K562 (cell line): Measurements from ENCODE around the gene RGR. TPM values are rescaled to one million over a fixed set of nuclear protein-coding genes. Genes with fewer than 3 reads are reported as not detected.

ENCODE experiments used
- ATAC-seq: fragments of 200-7000 bp; cut with Tn5 transposase; 3 replicates; pipeline ENCODE4 v1.9.1; 2020; ENCODE audit warnings: moderate library complexity
- BruUV-seq: library from RNA; stranded (reverse); fragments of 400-500 nt; replicated peaks from 2 replicates; lab custom pipeline; 2021; lab: Mats Ljungman, UMichigan
- CTCF ChIA-PET: fragments of 300-600 bp; formaldehyde crosslinking; extraction: SDS; loops from one replicate; lab custom pipeline; 2021; ENCODE audit warnings: low intra/inter-chr PET ratio; lab: Yijun Ruan, JAX
- POLR2A ChIA-PET: fragments of 300-600, 350-650 bp; sonication (Branson Sonifier 250); formaldehyde crosslinking; extraction: SDS; loops from one replicate; lab custom pipeline; 2021; ENCODE audit warnings: antibody characterized with exemption, inconsistent platforms; lab: Yijun Ruan, JAX
- DNase-seq, 4 experiments: peaks; one replicate each; pipeline versions ENCODE4 v3.0.0 to v3.0.0-alpha.2; 2011 to 2018; ENCODE audit warnings: low spot score in 3 of 4, mixed read lengths in 3 of 4; ENCODE audit errors: extremely low read depth in 1 of 4
- FAIRE-seq: peaks from 2 replicates; lab custom pipeline; 2011; peaks lifted over from hg19 to GRCh38; lab: Jason Lieb, UNC
- H2AFZ ChIP-seq: 2 replicates; pipeline ENCODE4 v1.6.0; 2011; ENCODE audit warnings: low read depth, low read length, control low read depth, inconsistent platforms
- H3K27ac ChIP-seq: fragments of 200-600 bp; 3 replicates; pipeline ENCODE4 v1.8.0; 2011; ENCODE audit warnings: low read depth, mild to moderate bottlenecking, control low read depth, inconsistent platforms, low read length, moderate library complexity, mixed read lengths; ENCODE audit errors: extremely low read depth
- H3K27me3 ChIP-seq, 2 experiments: fragments of 300-600 bp in 1 of 2; 2 replicates in 1 of 2; 3 replicates in 1 of 2; pipeline versions ENCODE4 v1.6.0 to v1.8.0; 2011; ENCODE audit warnings: inconsistent platforms in 2 of 2, low read length in 2 of 2, mild to moderate bottlenecking in 1 of 2, mixed read lengths in 1 of 2, moderate library complexity in 1 of 2; ENCODE audit not compliant: control insufficient read depth in 2 of 2, insufficient read depth in 2 of 2
- H3K36me3 ChIP-seq: fragments of 300-600 bp; 3 replicates; pipeline ENCODE4 v1.8.0; 2011; ENCODE audit warnings: mild to moderate bottlenecking, low read length, inconsistent platforms; ENCODE audit not compliant: control insufficient read depth, insufficient read depth
- H3K4me1 ChIP-seq, 2 experiments: fragments of 200-600 bp in 1 of 2; replicated peaks in 1 of 2; 2 replicates in 1 of 2; 3 replicates in 1 of 2; pipeline versions ENCODE4 v1.5.1 to v1.8.0; 2011; ENCODE audit warnings: inconsistent platforms in 2 of 2, low read length in 2 of 2, mild to moderate bottlenecking in 1 of 2, mixed read lengths in 1 of 2, moderate library complexity in 1 of 2; ENCODE audit not compliant: control insufficient read depth in 2 of 2, insufficient read depth in 2 of 2
- H3K4me2 ChIP-seq: 2 replicates; pipeline ENCODE4 v1.6.1; 2011; ENCODE audit warnings: low read length, control low read depth, inconsistent platforms, mixed read lengths; ENCODE audit not compliant: insufficient read depth
- H3K4me3 ChIP-seq: fragments of 200-600 bp; sonication (generic), shearing (Covaris generic); 2 replicates; pipeline ENCODE4 v1.5.1; 2016; ENCODE audit warnings: control low read depth, inconsistent platforms
- H3K79me2 ChIP-seq: fragments of 200-600 bp; 3 replicates; pipeline ENCODE4 v1.8.0; 2011; ENCODE audit warnings: low read length, inconsistent platforms; ENCODE audit not compliant: control insufficient read depth, insufficient read depth
- H3K9ac ChIP-seq, 2 experiments: 2 replicates each; pipeline versions ENCODE4 v1.6.0 to v1.6.1; 2011; ENCODE audit warnings: low read depth in 2 of 2, low read length in 2 of 2, control low read depth in 1 of 2, inconsistent platforms in 1 of 2, mild to moderate bottlenecking in 1 of 2, mixed read lengths in 1 of 2; ENCODE audit not compliant: insufficient read depth in 1 of 2
- H3K9me1 ChIP-seq: one replicate; pipeline ENCODE4 v1.6.0; 2011; ENCODE audit warnings: inconsistent platforms, mild to moderate bottlenecking, low read length, moderate library complexity; ENCODE audit not compliant: control insufficient read depth, insufficient read depth
- H3K9me3 ChIP-seq: replicated peaks from 2 replicates; pipeline ENCODE4 v1.5.1; 2011; ENCODE audit warnings: low read depth, low read length, inconsistent platforms; ENCODE audit not compliant: control insufficient read depth, insufficient read depth
- H4K20me1 ChIP-seq: replicated peaks from 2 replicates; pipeline ENCODE4 v1.6.1; 2011; ENCODE audit warnings: low read length, inconsistent platforms, mixed read lengths; ENCODE audit not compliant: control insufficient read depth, insufficient read depth
- FIP1L1 ChIP-seq: fragments of 200-400 bp; formaldehyde crosslinking; IDR thresholded peaks from 2 replicates; pipeline ENCODE4 v1.6.1; 2018; ENCODE audit warnings: mild to moderate bottlenecking, low read depth, low read length; ENCODE audit not compliant: poor library complexity, severe bottlenecking
- KDM5B ChIP-seq: fragments of 200-600 bp; sonication (generic); IDR thresholded peaks from 2 replicates; pipeline ENCODE4 v1.6.1; 2012; ENCODE audit warnings: low read depth, mild to moderate bottlenecking, moderate library complexity, low read length, control low read depth, inconsistent platforms; ENCODE audit not compliant: insufficient replicate concordance
- MEIS2 ChIP-seq: fragments of 450-650 bp; IDR thresholded peaks from 2 replicates; pipeline ENCODE4 v1.6.1; 2014; ENCODE audit warnings: mild to moderate bottlenecking; ENCODE audit not compliant: partially characterized antibody
- THAP7 ChIP-seq: fragments of 250-450 bp; sonication (Bioruptor Pico); IDR thresholded peaks from 2 replicates; pipeline ENCODE4 v1.5.0; 2021
- ZNF274 ChIP-seq: IDR thresholded peaks from 2 replicates; pipeline ENCODE4 v1.6.1; 2011; ENCODE audit warnings: low read depth, mild to moderate bottlenecking, low read length, moderate library complexity, borderline replicate concordance
- ZNF318 ChIP-seq, 2 experiments: fragments of 450-650 bp; IDR thresholded peaks; 2 replicates each; pipeline ENCODE4 v1.6.1; 2016; ENCODE audit warnings: mild to moderate bottlenecking in 2 of 2, borderline replicate concordance in 1 of 2, low read depth in 1 of 2, moderate library complexity in 1 of 2
- WGBS: fragments of 100-300 bp; shearing (Covaris generic); methylation state at CpG from one replicate; pipeline ENCODE4 v1.1.6; 2016; ENCODE audit warnings: low coverage, mixed read lengths; ENCODE audit not compliant: insufficient coverage; ENCODE audit errors: missing lambda C conversion rate; 5-methylcytosine and 5-hydroxymethylcytosine counted together
- in situ Hi-C: fragments of 300-500 bp; cut with MboI; formaldehyde crosslinking; loops from 4 replicates; pipeline ENCODE4 v1.15.0; 2018; ENCODE audit warnings: inconsistent platforms, mixed read lengths
- intact Hi-C: fragments of 100-400 bp; cut with micrococcal nuclease; formaldehyde crosslinking; loops from 2 replicates; pipeline ENCODE4 v1.14.2; 2022
- polyA plus RNA-seq, 8 experiments: library from polyadenylated mRNA; depleted of rRNA in 4 of 8; stranded (reverse) in 5 of 8; unstranded in 3 of 8; fragments of >200 nt; fragmentation: Nextera tagmentation in 2 of 8; fragmentation: Illumina TruSeq in 1 of 8; extraction: Ambion mirVana in 2 of 8; extraction: Trizol in 1 of 8; gene quantifications; 2 replicates each; pipeline versions ENCODE4 v1.2.1 to v1.2.3, GENCODE V29; 2011 to 2014; ENCODE audit warnings: inconsistent platforms in 1 of 8, missing spikeins in 1 of 8
- total RNA-seq, 7 experiments: library from RNA; depleted of rRNA in 6 of 7; stranded (reverse); fragments of >200 nt in 6 of 7; fragmentation: Illumina TruSeq in 2 of 7; extraction: Trizol in 2 of 7; gene quantifications; 2 replicates each; pipeline versions ENCODE4 v1.2.1 to v1.2.3, GENCODE V29; 2011 to 2021; ENCODE audit warnings: low replicate concordance in 1 of 7
- TF ChIP-seq, protein P1 (sequence below): sonication (generic); formaldehyde crosslinking; IDR thresholded peaks from 2 replicates; pipeline ENCODE4 v1.9.0; 2022; ENCODE audit warnings: mild to moderate bottlenecking, missing genetic modification reagents
- TF ChIP-seq, protein P2 (sequence below): conservative IDR thresholded peaks from 2 replicates; pipeline ENCODE4 v1.6.1; 2011; ENCODE audit warnings: low read depth, mild to moderate bottlenecking, low read length; ENCODE audit not compliant: control insufficient read depth

Gene RGR
- total and polyA plus RNA-seq, 9 of the 15 experiments (the other 6 are each of a cell fraction or from before 2014, with no cell fraction given), result not detected

GRCh38 chr10:84296091-84296981 lies 51.5 kb downstream of the RGR start:
- in situ Hi-C loops, result no loop called here
- FAIRE-seq, result no peak
- Histone ChIP-seq H3K4me3 (no peak overlapping the region), H3K9me1 (peaks cover 4% of the 10 kb centered on the region), H3K79me2 (no peaks in the 10 kb centered on the region), H3K9me3 (no peaks in the 10 kb centered on the region), H3K27me3 (peaks cover 8 to 17% of the 10 kb centered on the region in 2 experiments; a peak in 4 of 5 replicates), H3K4me1 (peaks cover 7 to 19% of the 10 kb centered on the region in 2 experiments; a peak in 4 of 5 replicates), H4K20me1 (0 out of 2 replicates have a peak, but pooled peaks cover 7% of the 10 kb centered on the region), H3K4me2 (no peak overlapping the region), H3K27ac (no peak overlapping the region), H3K9ac (no peak overlapping the region), H2AFZ (no peak overlapping the region), H3K36me3 (no peaks in the 10 kb centered on the region)
- intact Hi-C loops, result no loop called here
- POLR2A ChIA-PET, result interaction anchor here (0.6 to 1.4 kb wide), 3 partner anchors 15 to 33 kb away, joined by 3 to 5 read pairs (median 3); no protein-coding TSS in a partner anchor
- CTCF ChIA-PET, result no interaction called here
- BruUV-seq, result no TSS peak
- 52% methylated on average over 10 of the region's 10 CpGs for WGBS
- ATAC-seq, result no peak
- DNase-seq, result no peak
- TF ChIP-seq, protein P1, sequence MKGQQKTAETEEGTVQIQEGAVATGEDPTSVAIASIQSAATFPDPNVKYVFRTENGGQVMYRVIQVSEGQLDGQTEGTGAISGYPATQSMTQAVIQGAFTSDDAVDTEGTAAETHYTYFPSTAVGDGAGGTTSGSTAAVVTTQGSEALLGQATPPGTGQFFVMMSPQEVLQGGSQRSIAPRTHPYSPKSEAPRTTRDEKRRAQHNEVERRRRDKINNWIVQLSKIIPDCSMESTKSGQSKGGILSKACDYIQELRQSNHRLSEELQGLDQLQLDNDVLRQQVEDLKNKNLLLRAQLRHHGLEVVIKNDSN (CRISPR knock-in tag), result no peak
- TF ChIP-seq THAP7 (CRISPR knock-in tag) (no peak), MEIS2 (no peak), ZNF318 (IDR thresholded peaks at IDR 0.05; ENCODE audit: borderline replicate concordance in 1 of 2, low read depth in 1 of 2) (no peak), ZNF274 (no peak), FIP1L1 (no peak), KDM5B (no peak)
- TF ChIP-seq, protein P2, sequence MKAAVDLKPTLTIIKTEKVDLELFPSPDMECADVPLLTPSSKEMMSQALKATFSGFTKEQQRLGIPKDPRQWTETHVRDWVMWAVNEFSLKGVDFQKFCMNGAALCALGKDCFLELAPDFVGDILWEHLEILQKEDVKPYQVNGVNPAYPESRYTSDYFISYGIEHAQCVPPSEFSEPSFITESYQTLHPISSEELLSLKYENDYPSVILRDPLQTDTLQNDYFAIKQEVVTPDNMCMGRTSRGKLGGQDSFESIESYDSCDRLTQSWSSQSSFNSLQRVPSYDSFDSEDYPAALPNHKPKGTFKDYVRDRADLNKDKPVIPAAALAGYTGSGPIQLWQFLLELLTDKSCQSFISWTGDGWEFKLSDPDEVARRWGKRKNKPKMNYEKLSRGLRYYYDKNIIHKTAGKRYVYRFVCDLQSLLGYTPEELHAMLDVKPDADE, result no peak
